Fibroblast of lung (primary cell): Measurements from ENCODE around the gene SLC27A5. TPM values are rescaled to one million over a fixed set of nuclear protein-coding genes. Genes with fewer than 3 reads are reported as not detected.

ENCODE experiments used
- DNase-seq, 2 donors: peaks; one replicate each; pipeline versions ENCODE4 v3.0.0 to v3.0.0-alpha.2; 2010; ENCODE audit warnings: low read depth in 2 of 2
- H2AFZ ChIP-seq: 2 replicates; pipeline ENCODE4 v1.5.1; 2012; ENCODE audit warnings: low read length, control low read depth, inconsistent platforms
- H3K27ac ChIP-seq: 2 replicates; pipeline ENCODE4 v1.5.1; 2011; ENCODE audit warnings: low read length, control low read depth; ENCODE audit not compliant: insufficient read depth
- H3K27me3 ChIP-seq: 2 replicates; pipeline ENCODE4 v1.5.1; 2011; ENCODE audit warnings: mild to moderate bottlenecking, low read length; ENCODE audit not compliant: control insufficient read depth, insufficient read depth
- H3K36me3 ChIP-seq: 2 replicates; pipeline ENCODE4 v1.5.1; 2011; ENCODE audit warnings: low read length; ENCODE audit not compliant: control insufficient read depth, insufficient read depth
- H3K4me1 ChIP-seq: 2 replicates; pipeline ENCODE4 v1.5.1; 2011; ENCODE audit warnings: low read length; ENCODE audit not compliant: control insufficient read depth, insufficient read depth; ENCODE audit errors: extremely low read depth
- H3K4me2 ChIP-seq: 2 replicates; pipeline ENCODE4 v1.5.1; 2011; ENCODE audit warnings: low read length, control low read depth; ENCODE audit not compliant: insufficient read depth; ENCODE audit errors: extremely low read depth
- H3K4me3 ChIP-seq, 4 experiments: fragments of 200-600 bp in 1 of 4; sonication (generic) in 1 of 4; replicated peaks in 1 of 4; 2 replicates each; pipeline ENCODE4 v1.5.1; 2011 to 2016; ENCODE audit warnings: low read length in 4 of 4, low read depth in 3 of 4, mild to moderate bottlenecking in 3 of 4, control low read depth in 2 of 4, inconsistent platforms in 1 of 4, mixed read lengths in 1 of 4; ENCODE audit not compliant: insufficient read depth in 1 of 4; ENCODE audit errors: control extremely low read depth in 1 of 4
- H3K79me2 ChIP-seq: 2 replicates; pipeline ENCODE4 v1.5.1; 2012; ENCODE audit warnings: mild to moderate bottlenecking, low read length, inconsistent platforms; ENCODE audit not compliant: control insufficient read depth, insufficient read depth
- H3K9ac ChIP-seq: 2 replicates; pipeline ENCODE4 v1.5.1; 2011; ENCODE audit warnings: mild to moderate bottlenecking, low read length, control low read depth; ENCODE audit not compliant: insufficient read depth
- H3K9me3 ChIP-seq: 2 replicates; pipeline ENCODE4 v1.5.1; 2012; ENCODE audit warnings: low read depth, low read length; ENCODE audit not compliant: control insufficient read depth, insufficient read depth
- H4K20me1 ChIP-seq: 2 replicates; pipeline ENCODE4 v1.5.1; 2011; ENCODE audit warnings: low read length; ENCODE audit not compliant: control insufficient read depth, insufficient read depth; ENCODE audit errors: extremely low read depth
- CTCF ChIP-seq, 2 donors: IDR thresholded peaks in 1 of 2; conservative IDR thresholded peaks in 1 of 2; 1 replicate in 1 of 2; 2 replicates in 1 of 2; pipeline ENCODE4 v1.5.1; 2011 to 2012; ENCODE audit warnings: low read length in 2 of 2, control low read depth in 1 of 2, inconsistent platforms in 1 of 2, low read depth in 1 of 2, mild to moderate bottlenecking in 1 of 2
- EZH2 ChIP-seq: IDR thresholded peaks from 2 replicates; pipeline ENCODE4 v1.5.1; 2012; ENCODE audit warnings: low read length, control low read depth, mild to moderate bottlenecking; ENCODE audit errors: missing control alignments
- polyA plus RNA-seq, 2 donors: library from polyadenylated mRNA; depleted of rRNA in 1 of 2; stranded (reverse) in 1 of 2; unstranded in 1 of 2; fragments of >200 nt; gene quantifications; 2 replicates each; pipeline ENCODE4 v1.2.1, GENCODE V29; 2011 to 2012; ENCODE audit warnings: missing spikeins in 1 of 2
- total RNA-seq: library from RNA; depleted of rRNA; stranded (reverse); fragments of >200 nt; gene quantifications from 2 replicates; pipeline ENCODE4 v1.2.1, GENCODE V29; 2014

Gene SLC27A5
- total and polyA plus RNA-seq, 2 donors (not counting 1 experiment from before 2014, with no cell fraction given), result 5.2 to 10.1 TPM

GRCh38 chr19:58469241-58470013, 42.4 kb downstream of the SLC27A5 start:
- peaks cover 16% of the 10 kb centered on the region for H3K79me2 ChIP-seq

GRCh38 chr19:58468216-58468839, 43.5 kb downstream of the SLC27A5 start:
- Histone ChIP-seq H3K27me3 (no peaks in the 10 kb centered on the region), H3K4me2 (peak overlapping the region; percentile 78)

More at GRCh38 chr19:58469241-58470013, 42.4 kb downstream of the SLC27A5 start:
- Histone ChIP-seq H3K4me2 (no peak overlapping the region), H2AFZ (no peak overlapping the region), H3K9me3 (no peaks in the 10 kb centered on the region), H3K9ac (no peak overlapping the region), H3K4me1 (peaks cover 5% of the 10 kb centered on the region), H3K27me3 (no peaks in the 10 kb centered on the region), H3K27ac (no peak overlapping the region), H3K4me3 (no peak overlapping the region), H4K20me1 (no peaks in the 10 kb centered on the region), H3K36me3 (peaks cover 17% of the 10 kb centered on the region)
- TF ChIP-seq CTCF (conservative IDR thresholded peaks at IDR 0.05 in 1 of 2, IDR thresholded peaks at IDR 0.05 in 1 of 2; ENCODE audit: low read depth in 1 of 2, low read length in 2 of 2), result no peak
- no peak for TF ChIP-seq EZH2
- DNase-seq, result no peak

More at GRCh38 chr19:58468216-58468839, 43.5 kb downstream of the SLC27A5 start:
- no peak for TF ChIP-seq EZH2
- no peak for TF ChIP-seq CTCF (conservative IDR thresholded peaks at IDR 0.05 in 1 of 2, IDR thresholded peaks at IDR 0.05 in 1 of 2; ENCODE audit: low read depth in 1 of 2, low read length in 2 of 2)
- H3K4me3 ChIP-seq, result peak overlapping the region; percentile 11 to 41 (median 22)
- H3K9me3 ChIP-seq, result no peaks in the 10 kb centered on the region
- no peak overlapping the region for H3K27ac ChIP-seq
- DNase-seq, result no peak
- H3K4me1 ChIP-seq, result peaks cover 2% of the 10 kb centered on the region
- H3K79me2 ChIP-seq, result peaks cover 16% of the 10 kb centered on the region
- no peaks in the 10 kb centered on the region for H4K20me1 ChIP-seq
- peak overlapping the region; percentile 16 for H3K9ac ChIP-seq
- peaks cover 15% of the 10 kb centered on the region for H3K36me3 ChIP-seq
- no peak overlapping the region for H2AFZ ChIP-seq
